GM19035 (cell line): Measurements from ENCODE around the gene MIGA1.
"Not testable (repeated sequence)": the region's sequence is repeated elsewhere in the genome, so short reads cannot be mapped to it uniquely, and the experiment has no call there.

Experiments
- ATAC-seq: cut with Tn5 transposase; IDR thresholded peaks from one replicate; pipeline ENCODE4 v1.9.1; 2021; ENCODE audit not compliant: unreplicated experiment

The MIGA1 gene

GRCh38 chr1:77905603-77906002 lies 126.2 kb downstream of the MIGA1 start:
- ATAC-seq, result no peak

GRCh38 chr1:77906019-77906545 lies 126.6 kb downstream of the MIGA1 start:
- ATAC-seq, result no peak

- ATAC-seq, result no peak
These were observed 127.2 kb downstream of the MIGA1 start for GRCh38 chr1:77906624-77907023.

- no peak for ATAC-seq
These were observed 130.7 kb downstream of the MIGA1 start for GRCh38 chr1:77910116-77910515.

- not testable (repeated sequence) for ATAC-seq
These were observed 139.5 kb downstream of the MIGA1 start for GRCh38 chr1:77918918-77919317.

- ATAC-seq, result no peak
These were observed 146.1 kb downstream of the MIGA1 start for GRCh38 chr1:77925518-77925917.

- no peak for ATAC-seq
These were observed 146.5 kb downstream of the MIGA1 start for GRCh38 chr1:77925956-77926355.

- ATAC-seq, result no peak
These were observed 147.3 kb downstream of the MIGA1 start for GRCh38 chr1:77926561-77927357.

- no peak for ATAC-seq
These were observed 148.0 kb downstream of the MIGA1 start for GRCh38 chr1:77927414-77927813.
